ENCODE measurements around the gene SIDT1. TPM values are rescaled to one million over a fixed set of nuclear protein-coding genes. Genes with fewer than 3 reads are reported as not detected.

Gene SIDT1
- polyA plus RNA-seq, 2 donors, result 0.41 to 1.0 TPM

DNA sequence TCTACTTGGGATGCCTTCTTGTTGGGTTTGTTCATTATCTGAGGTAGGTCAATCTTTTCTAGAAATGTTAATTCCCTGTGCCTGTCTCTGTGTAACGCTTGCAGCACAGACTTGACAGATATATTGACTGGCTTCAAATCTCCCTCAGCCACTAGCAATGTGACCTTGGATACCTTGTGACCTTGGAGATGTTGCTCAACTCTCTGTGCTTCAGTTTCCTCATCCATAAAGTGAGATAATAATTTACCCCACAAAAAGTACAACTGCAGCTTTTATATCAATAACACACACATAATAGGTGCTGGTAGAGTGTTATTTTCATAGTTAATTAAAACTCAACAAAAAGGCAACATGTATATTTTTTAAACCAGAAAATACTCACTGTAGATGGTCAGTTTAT is 52.9 kb downstream of the SIDT1 start:
- Histone ChIP-seq H3K27ac (ENCODE audit: low read depth in 2 of 2, low read length in 1 of 2) (no peak overlapping the region), H3K9me3 (ENCODE audit: control insufficient read depth in 2 of 2, insufficient read depth in 1 of 2, low read depth in 1 of 2, low read length in 1 of 2) (no peaks in the 10 kb centered on the region), H3K36me3 (ENCODE audit: control insufficient read depth in 2 of 2, insufficient read depth in 2 of 2, low read length in 1 of 2) (no peaks in the 10 kb centered on the region), H3K4me3 (ENCODE audit: low read depth in 1 of 2, low read length in 2 of 2) (no peak overlapping the region), H3K27me3 (ENCODE audit: control insufficient read depth in 1 of 2, insufficient read depth in 2 of 2, low read length in 2 of 2) (no peaks in the 10 kb centered on the region), H3K4me1 (ENCODE audit: control insufficient read depth in 2 of 2, insufficient read depth in 2 of 2, low read length in 1 of 2) (no peaks in the 10 kb centered on the region)
- WGBS, 2 donors, result 32 to 90% methylated on average over 1 of the region's 1 CpG

DNA sequence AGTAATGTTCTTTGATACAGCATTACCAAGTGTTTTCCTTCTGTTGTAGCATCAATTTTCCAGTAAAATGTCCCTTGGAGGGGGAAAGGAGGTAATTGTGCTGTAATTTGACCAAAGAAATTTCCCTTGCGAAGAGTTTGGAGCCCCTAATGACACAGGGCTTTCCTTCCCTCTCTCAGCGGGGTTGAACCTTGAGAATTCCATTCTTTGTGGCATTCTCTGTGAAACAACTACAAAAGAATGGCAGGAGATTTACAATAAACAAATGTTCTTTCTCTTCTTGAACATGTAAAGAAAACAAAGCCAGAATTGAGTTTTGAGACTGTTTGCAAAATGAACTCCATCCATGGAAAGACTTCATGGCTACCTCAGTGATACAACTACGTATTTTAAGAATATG is 53.4 kb downstream of the SIDT1 start:
- Histone ChIP-seq H3K9me3 (ENCODE audit: control insufficient read depth in 2 of 2, insufficient read depth in 1 of 2, low read depth in 1 of 2, low read length in 1 of 2) (no peaks in the 10 kb centered on the region), H3K4me1 (ENCODE audit: control insufficient read depth in 2 of 2, insufficient read depth in 2 of 2, low read length in 1 of 2) (no peaks in the 10 kb centered on the region), H3K4me3 (ENCODE audit: low read depth in 1 of 2, low read length in 2 of 2) (no peak overlapping the region), H3K27ac (ENCODE audit: low read depth in 2 of 2, low read length in 1 of 2) (no peak overlapping the region), H3K36me3 (ENCODE audit: control insufficient read depth in 2 of 2, insufficient read depth in 2 of 2, low read length in 1 of 2) (no peaks in the 10 kb centered on the region), H3K27me3 (ENCODE audit: control insufficient read depth in 1 of 2, insufficient read depth in 2 of 2, low read length in 2 of 2) (no peaks in the 10 kb centered on the region)
- WGBS, 2 donors, result 85 to 88% methylated on average over 3 of the region's 3 CpGs

DNA sequence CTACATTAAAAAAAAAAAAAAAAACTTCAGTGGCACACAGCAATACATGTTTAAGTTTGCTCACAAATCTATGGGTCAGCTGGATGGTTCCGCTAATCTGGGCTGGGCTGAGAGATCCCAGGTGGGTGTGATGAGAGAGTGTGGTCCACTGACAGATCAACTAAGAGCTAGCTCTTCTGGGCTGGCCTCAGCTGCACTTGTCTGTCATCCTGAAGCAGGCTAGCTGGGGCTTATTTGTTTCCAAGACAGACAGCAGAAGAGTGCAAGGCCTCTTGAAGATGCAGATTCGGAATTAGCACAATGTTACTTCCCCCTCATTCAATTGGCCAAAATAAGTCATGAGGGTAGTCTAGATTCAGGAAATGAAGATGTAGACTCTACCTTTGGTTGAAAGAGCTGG is 56.5 kb downstream of the SIDT1 start:
- Histone ChIP-seq H3K9me3 (ENCODE audit: control insufficient read depth in 2 of 2, insufficient read depth in 1 of 2, low read depth in 1 of 2, low read length in 1 of 2) (no peaks in the 10 kb centered on the region), H3K36me3 (ENCODE audit: control insufficient read depth in 2 of 2, insufficient read depth in 2 of 2, low read length in 1 of 2) (no peaks in the 10 kb centered on the region), H3K4me1 (ENCODE audit: control insufficient read depth in 2 of 2, insufficient read depth in 2 of 2, low read length in 1 of 2) (no peaks in the 10 kb centered on the region), H3K4me3 (ENCODE audit: low read depth in 1 of 2, low read length in 2 of 2) (no peak overlapping the region), H3K27ac (ENCODE audit: low read depth in 2 of 2, low read length in 1 of 2) (no peak overlapping the region), H3K27me3 (ENCODE audit: control insufficient read depth in 1 of 2, insufficient read depth in 2 of 2, low read length in 2 of 2) (no peaks in the 10 kb centered on the region)
- WGBS, 2 donors, result 98% methylated on average over 2 of the region's 2 CpGs

DNA sequence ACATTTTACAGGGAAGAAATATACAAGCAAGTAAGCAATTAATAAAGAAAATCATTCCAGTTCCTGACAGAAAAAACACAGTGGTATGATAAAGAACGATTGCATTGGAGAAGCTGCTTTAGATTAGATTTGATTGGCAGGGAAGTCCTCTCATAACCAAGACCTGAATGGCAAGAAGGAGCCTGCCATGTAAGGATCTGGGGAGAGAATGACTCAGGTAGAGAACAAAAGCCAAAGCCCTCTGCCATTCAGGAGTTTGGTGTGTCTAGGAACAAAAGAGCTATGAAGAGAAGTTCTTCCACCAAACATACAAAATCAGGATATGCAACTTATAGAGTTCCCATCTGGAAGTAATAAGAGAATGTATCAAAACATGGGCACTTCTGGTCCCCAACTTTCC is 57.6 kb downstream of the SIDT1 start:
- Histone ChIP-seq H3K27ac (ENCODE audit: low read depth in 2 of 2, low read length in 1 of 2) (no peak overlapping the region), H3K36me3 (ENCODE audit: control insufficient read depth in 2 of 2, insufficient read depth in 2 of 2, low read length in 1 of 2) (no peaks in the 10 kb centered on the region), H3K4me1 (ENCODE audit: control insufficient read depth in 2 of 2, insufficient read depth in 2 of 2, low read length in 1 of 2) (no peaks in the 10 kb centered on the region), H3K9me3 (ENCODE audit: control insufficient read depth in 2 of 2, insufficient read depth in 1 of 2, low read depth in 1 of 2, low read length in 1 of 2) (no peaks in the 10 kb centered on the region), H3K27me3 (ENCODE audit: control insufficient read depth in 1 of 2, insufficient read depth in 2 of 2, low read length in 2 of 2) (no peaks in the 10 kb centered on the region), H3K4me3 (ENCODE audit: low read depth in 1 of 2, low read length in 2 of 2) (no peak overlapping the region)
- WGBS, 2 donors, result 39 to 42% methylated on average over 1 of the region's 1 CpG

DNA sequence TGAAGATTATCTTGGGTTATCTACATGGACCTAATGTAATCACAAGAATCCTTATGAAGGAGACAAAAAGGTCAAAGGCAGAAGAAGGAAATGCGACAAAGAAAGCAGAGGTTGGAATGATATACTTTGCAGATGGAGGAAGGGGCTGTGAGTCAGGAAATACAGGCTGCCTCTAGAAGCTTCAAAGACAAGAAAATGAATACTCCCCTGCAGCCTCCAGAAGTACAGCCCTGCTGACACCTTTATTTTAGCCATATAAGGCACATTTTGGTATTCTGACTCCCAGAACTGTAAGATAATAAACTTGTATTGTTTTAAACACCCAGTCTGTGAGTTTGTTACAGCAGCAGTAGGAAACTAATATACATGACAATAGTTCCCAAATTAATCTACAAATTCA is 58.6 kb downstream of the SIDT1 start:
- Histone ChIP-seq H3K27ac (ENCODE audit: low read depth in 2 of 2, low read length in 1 of 2) (no peak overlapping the region), H3K4me1 (ENCODE audit: control insufficient read depth in 2 of 2, insufficient read depth in 2 of 2, low read length in 1 of 2) (no peaks in the 10 kb centered on the region), H3K36me3 (ENCODE audit: control insufficient read depth in 2 of 2, insufficient read depth in 2 of 2, low read length in 1 of 2) (no peaks in the 10 kb centered on the region), H3K27me3 (ENCODE audit: control insufficient read depth in 1 of 2, insufficient read depth in 2 of 2, low read length in 2 of 2) (no peaks in the 10 kb centered on the region), H3K9me3 (ENCODE audit: control insufficient read depth in 2 of 2, insufficient read depth in 1 of 2, low read depth in 1 of 2, low read length in 1 of 2) (no peaks in the 10 kb centered on the region), H3K4me3 (ENCODE audit: low read depth in 1 of 2, low read length in 2 of 2) (no peak overlapping the region)
- WGBS, 2 donors, result 62 to 71% methylated on average over 1 of the region's 1 CpG

DNA sequence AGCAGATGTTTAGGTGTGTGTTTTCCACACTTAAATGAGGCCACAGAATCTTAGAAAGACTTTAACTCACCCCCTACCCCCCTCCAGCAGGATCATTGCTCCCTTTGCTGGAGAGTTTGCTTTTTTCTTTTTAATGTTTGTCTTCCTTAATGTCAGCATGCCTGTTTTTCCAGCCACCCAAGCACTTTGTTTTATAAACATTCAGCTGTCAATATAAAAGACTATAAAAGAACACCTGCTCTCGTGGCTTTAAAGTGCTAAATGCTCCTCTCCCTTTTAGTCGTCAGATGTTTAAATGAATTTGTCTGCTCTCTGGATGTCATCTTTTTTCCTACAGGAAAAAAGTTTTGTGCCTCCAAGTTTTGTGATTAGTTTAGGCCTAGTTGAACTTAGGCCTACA is 61.7 kb downstream of the SIDT1 start:
- 56 to 62% methylated on average over 2 of the region's 2 CpGs for WGBS, 2 donors
- H3K27ac ChIP-seq (ENCODE audit: low read depth in 2 of 2, low read length in 1 of 2), result no peak overlapping the region
- no peaks in the 10 kb centered on the region for H3K36me3 ChIP-seq (ENCODE audit: control insufficient read depth in 2 of 2, insufficient read depth in 2 of 2, low read length in 1 of 2)
- no peaks in the 10 kb centered on the region for H3K4me1 ChIP-seq (ENCODE audit: control insufficient read depth in 2 of 2, insufficient read depth in 2 of 2, low read length in 1 of 2)
- no peaks in the 10 kb centered on the region for H3K27me3 ChIP-seq (ENCODE audit: control insufficient read depth in 1 of 2, insufficient read depth in 2 of 2, low read length in 2 of 2)
- H3K4me3 ChIP-seq (ENCODE audit: low read depth in 1 of 2, low read length in 2 of 2), result no peak overlapping the region
- H3K9me3 ChIP-seq (ENCODE audit: control insufficient read depth in 2 of 2, insufficient read depth in 1 of 2, low read depth in 1 of 2, low read length in 1 of 2), result no peaks in the 10 kb centered on the region

DNA sequence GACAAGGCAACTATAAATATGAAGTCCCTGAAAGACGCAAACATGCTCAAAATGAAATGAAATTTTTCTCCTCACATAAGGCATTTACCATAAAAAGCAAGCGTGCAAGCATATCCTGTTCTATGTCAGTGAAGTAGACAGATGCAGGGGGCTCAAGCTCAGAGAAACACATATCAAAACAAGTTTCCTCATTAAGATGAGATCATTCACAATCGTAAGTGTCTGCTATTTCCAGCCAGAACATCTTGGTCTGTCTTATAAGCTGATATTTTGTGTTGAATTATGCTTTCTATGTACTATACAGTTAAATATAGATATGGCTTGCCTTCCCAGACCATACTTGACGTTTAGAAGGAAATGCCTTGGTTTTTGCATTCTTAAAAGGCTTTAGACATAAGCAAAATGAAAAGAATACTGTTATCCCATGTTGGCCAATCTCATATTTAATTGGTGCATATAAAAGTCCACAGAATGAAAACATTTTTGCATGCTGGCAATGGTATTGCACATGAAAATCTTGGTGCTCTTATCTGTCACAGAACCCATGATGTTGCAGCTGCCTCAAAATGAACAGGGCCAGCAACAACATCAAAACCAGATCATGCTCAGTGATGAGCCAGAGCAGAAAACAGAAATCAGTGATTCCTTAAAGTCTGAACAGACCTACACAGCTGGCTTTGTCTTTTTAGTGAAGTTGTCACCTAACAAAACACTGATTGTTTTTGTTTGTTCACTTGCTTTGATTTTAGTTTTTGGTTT is 65.4 kb downstream of the SIDT1 start:
- no peaks in the 10 kb centered on the region for H3K36me3 ChIP-seq (ENCODE audit: control insufficient read depth in 2 of 2, insufficient read depth in 2 of 2, low read length in 1 of 2)
- no peak overlapping the region for H3K4me3 ChIP-seq (ENCODE audit: low read depth in 1 of 2, low read length in 2 of 2)
- no peaks in the 10 kb centered on the region for H3K9me3 ChIP-seq (ENCODE audit: control insufficient read depth in 2 of 2, insufficient read depth in 1 of 2, low read depth in 1 of 2, low read length in 1 of 2)
- H3K27me3 ChIP-seq (ENCODE audit: control insufficient read depth in 1 of 2, insufficient read depth in 2 of 2, low read length in 2 of 2), result no peaks in the 10 kb centered on the region
- H3K4me1 ChIP-seq (ENCODE audit: control insufficient read depth in 2 of 2, insufficient read depth in 2 of 2, low read length in 1 of 2), result no peaks in the 10 kb centered on the region
- WGBS, 2 donors, result 60 to 74% methylated on average over 4 of the region's 4 CpGs
- no peak overlapping the region for H3K27ac ChIP-seq (ENCODE audit: low read depth in 2 of 2, low read length in 1 of 2)

DNA sequence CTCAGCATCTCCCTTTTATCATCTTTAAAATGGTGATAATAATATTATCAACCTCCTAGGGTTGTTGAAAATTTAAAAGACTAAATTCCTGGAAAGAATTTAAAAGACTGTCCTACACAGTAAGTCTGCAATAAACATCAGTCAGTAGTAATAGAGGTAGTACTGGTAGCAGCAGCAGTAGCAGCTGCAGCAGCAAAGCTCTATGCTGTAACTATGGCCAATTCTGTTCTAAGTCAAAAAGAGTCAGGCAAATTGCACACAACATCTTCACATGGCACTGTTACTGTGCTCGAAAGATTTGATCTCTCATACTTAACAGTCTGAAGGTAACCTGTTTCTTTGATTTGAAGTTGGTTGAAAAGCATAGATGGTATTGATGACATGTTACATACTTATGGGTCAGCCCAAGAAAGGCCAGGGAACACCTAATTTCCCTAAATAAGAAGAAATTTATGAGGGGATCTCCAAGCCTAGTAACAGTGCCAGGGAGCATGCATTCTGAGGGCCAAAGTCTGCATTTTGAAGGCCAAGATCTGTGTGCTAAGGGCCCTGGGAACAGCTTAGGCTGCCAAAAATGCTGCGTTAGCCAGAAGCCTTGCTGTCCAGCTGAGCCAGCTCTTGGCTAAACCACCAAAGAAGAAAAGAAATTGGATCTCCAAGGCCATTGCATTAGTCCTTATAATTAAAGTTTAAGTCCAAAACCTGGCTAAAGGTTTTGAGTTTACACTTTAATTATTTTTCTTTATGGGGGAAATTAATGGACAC is 68.2 kb downstream of the SIDT1 start:
- Histone ChIP-seq H3K4me3 (ENCODE audit: low read depth in 1 of 2, low read length in 2 of 2) (no peak overlapping the region), H3K9me3 (ENCODE audit: control insufficient read depth in 2 of 2, insufficient read depth in 1 of 2, low read depth in 1 of 2, low read length in 1 of 2) (no peaks in the 10 kb centered on the region), H3K27me3 (ENCODE audit: control insufficient read depth in 1 of 2, insufficient read depth in 2 of 2, low read length in 2 of 2) (no peaks in the 10 kb centered on the region), H3K36me3 (ENCODE audit: control insufficient read depth in 2 of 2, insufficient read depth in 2 of 2, low read length in 1 of 2) (no peaks in the 10 kb centered on the region), H3K4me1 (ENCODE audit: control insufficient read depth in 2 of 2, insufficient read depth in 2 of 2, low read length in 1 of 2) (no peaks in the 10 kb centered on the region), H3K27ac (ENCODE audit: low read depth in 2 of 2, low read length in 1 of 2) (no peak overlapping the region)
- WGBS, 2 donors, result 79 to 83% methylated on average over 2 of the region's 2 CpGs

DNA sequence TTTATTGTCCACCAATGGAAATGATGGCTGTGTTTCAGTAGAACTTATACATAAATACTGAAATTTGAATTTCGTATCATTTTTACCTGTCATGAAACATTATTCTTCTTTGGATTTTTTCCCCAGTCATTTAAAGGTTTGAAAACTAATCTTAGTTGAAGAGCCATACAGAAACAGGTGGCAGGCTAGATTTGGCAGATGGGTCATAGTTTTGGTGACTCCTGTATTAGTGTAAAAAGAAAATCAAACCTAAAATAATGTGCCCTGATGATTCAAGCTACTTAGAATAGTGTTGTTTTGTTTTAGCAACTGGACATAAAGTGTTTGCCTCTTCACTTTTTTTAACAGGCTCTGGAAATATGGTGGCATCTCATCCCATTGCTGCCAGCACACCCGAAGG is 68.9 kb downstream of the SIDT1 start:
- WGBS, 2 donors, result 92 to 94% methylated on average over 2 of the region's 2 CpGs
- no peaks in the 10 kb centered on the region for H3K27me3 ChIP-seq (ENCODE audit: control insufficient read depth in 1 of 2, insufficient read depth in 2 of 2, low read length in 2 of 2)
- no peaks in the 10 kb centered on the region for H3K4me1 ChIP-seq (ENCODE audit: control insufficient read depth in 2 of 2, insufficient read depth in 2 of 2, low read length in 1 of 2)
- no peak overlapping the region for H3K4me3 ChIP-seq (ENCODE audit: low read depth in 1 of 2, low read length in 2 of 2)
- no peaks in the 10 kb centered on the region for H3K9me3 ChIP-seq (ENCODE audit: control insufficient read depth in 2 of 2, insufficient read depth in 1 of 2, low read depth in 1 of 2, low read length in 1 of 2)
- no peak overlapping the region for H3K27ac ChIP-seq (ENCODE audit: low read depth in 2 of 2, low read length in 1 of 2)
- no peaks in the 10 kb centered on the region for H3K36me3 ChIP-seq (ENCODE audit: control insufficient read depth in 2 of 2, insufficient read depth in 2 of 2, low read length in 1 of 2)

DNA sequence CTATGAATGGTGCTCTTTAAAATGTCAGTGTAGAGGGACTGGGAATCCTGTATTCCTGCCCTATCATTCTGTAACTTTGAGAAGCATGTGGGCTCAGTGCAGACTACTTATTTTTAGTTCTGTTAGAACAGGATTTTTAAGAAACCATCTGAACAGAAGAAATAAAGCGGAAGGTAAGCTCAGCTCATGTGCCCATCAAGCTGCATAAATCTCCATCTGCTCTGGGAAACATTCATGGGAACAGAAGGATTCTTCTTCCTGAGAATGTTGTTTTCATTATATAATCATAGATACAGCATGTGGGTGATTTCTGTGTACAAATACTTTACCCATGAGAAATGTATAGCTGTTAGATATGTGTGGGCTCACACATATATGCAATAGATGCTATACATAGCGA is 69.9 kb downstream of the SIDT1 start:
- no peak overlapping the region for H3K27ac ChIP-seq (ENCODE audit: low read depth in 2 of 2, low read length in 1 of 2)
- 96 to 97% methylated on average over 2 of the region's 2 CpGs for WGBS, 2 donors
- H3K36me3 ChIP-seq (ENCODE audit: control insufficient read depth in 2 of 2, insufficient read depth in 2 of 2, low read length in 1 of 2), result no peaks in the 10 kb centered on the region
- no peaks in the 10 kb centered on the region for H3K27me3 ChIP-seq (ENCODE audit: control insufficient read depth in 1 of 2, insufficient read depth in 2 of 2, low read length in 2 of 2)
- no peak overlapping the region for H3K4me3 ChIP-seq (ENCODE audit: low read depth in 1 of 2, low read length in 2 of 2)
- H3K9me3 ChIP-seq (ENCODE audit: control insufficient read depth in 2 of 2, insufficient read depth in 1 of 2, low read depth in 1 of 2, low read length in 1 of 2), result no peaks in the 10 kb centered on the region
- H3K4me1 ChIP-seq (ENCODE audit: control insufficient read depth in 2 of 2, insufficient read depth in 2 of 2, low read length in 1 of 2), result no peaks in the 10 kb centered on the region

Measured in esophagus (tissue), 2 donors.